ENCODE data around the gene TTR. TPM values are rescaled to one million over a fixed set of nuclear protein-coding genes. Genes with fewer than 3 reads are reported as not detected.

The TTR gene
- total RNA-seq, 3 donors from 2014 or later: not detected

DNA sequence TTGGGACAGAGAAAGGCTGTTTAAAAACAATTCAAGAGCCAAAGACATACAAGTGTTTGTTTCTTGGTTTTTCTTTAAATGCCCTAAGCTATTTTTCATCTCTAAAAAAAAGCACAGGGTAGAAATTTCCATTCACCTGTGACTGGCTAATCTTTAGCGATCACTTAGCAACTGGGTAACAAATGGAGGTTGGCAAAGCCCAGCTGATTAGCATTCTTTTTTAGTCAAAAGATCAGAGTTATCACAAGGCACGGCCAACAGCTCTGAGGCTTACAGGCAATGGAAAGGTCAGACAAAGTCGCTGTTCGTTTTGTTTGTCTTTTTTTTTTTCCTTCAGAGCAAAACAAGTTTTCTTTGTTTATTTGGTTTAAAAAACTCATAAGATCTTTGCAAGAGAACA, 29.0 kb upstream of the TTR start:
- H3K9me3 ChIP-seq: no peaks in the 10 kb centered on the region
- no peak for DNase-seq (ENCODE audit: low spot score in 2 of 2)
- no peaks in the 10 kb centered on the region for H3K27me3 ChIP-seq
- H3K4me1 ChIP-seq: no peaks in the 10 kb centered on the region
- no peak overlapping the region for H3K4me3 ChIP-seq
- intact Hi-C loops (cut with DNase I; ENCODE audit: low total_unique reads): no loop called here
- no peaks in the 10 kb centered on the region for H3K36me3 ChIP-seq
- H3K27ac ChIP-seq: no peak overlapping the region
- TF ChIP-seq, protein P1, sequence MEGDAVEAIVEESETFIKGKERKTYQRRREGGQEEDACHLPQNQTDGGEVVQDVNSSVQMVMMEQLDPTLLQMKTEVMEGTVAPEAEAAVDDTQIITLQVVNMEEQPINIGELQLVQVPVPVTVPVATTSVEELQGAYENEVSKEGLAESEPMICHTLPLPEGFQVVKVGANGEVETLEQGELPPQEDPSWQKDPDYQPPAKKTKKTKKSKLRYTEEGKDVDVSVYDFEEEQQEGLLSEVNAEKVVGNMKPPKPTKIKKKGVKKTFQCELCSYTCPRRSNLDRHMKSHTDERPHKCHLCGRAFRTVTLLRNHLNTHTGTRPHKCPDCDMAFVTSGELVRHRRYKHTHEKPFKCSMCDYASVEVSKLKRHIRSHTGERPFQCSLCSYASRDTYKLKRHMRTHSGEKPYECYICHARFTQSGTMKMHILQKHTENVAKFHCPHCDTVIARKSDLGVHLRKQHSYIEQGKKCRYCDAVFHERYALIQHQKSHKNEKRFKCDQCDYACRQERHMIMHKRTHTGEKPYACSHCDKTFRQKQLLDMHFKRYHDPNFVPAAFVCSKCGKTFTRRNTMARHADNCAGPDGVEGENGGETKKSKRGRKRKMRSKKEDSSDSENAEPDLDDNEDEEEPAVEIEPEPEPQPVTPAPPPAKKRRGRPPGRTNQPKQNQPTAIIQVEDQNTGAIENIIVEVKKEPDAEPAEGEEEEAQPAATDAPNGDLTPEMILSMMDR (IDR thresholded peaks at IDR 0.05): no peak
- no peak for TF ChIP-seq POLR2A (IDR thresholded peaks at IDR 0.05)
- no peak for TF ChIP-seq POLR2AphosphoS5 (IDR thresholded peaks at IDR 0.05)

- TF ChIP-seq, protein P1 (IDR thresholded peaks at IDR 0.05): no peak
- TF ChIP-seq POLR2A (IDR thresholded peaks at IDR 0.05) (no peak), POLR2AphosphoS5 (IDR thresholded peaks at IDR 0.05) (no peak)
- H3K27me3 ChIP-seq: no peaks in the 10 kb centered on the region
- no peak overlapping the region for H3K4me3 ChIP-seq
- no peak overlapping the region for H3K27ac ChIP-seq
- intact Hi-C loops (cut with DNase I; ENCODE audit: low total_unique reads): no loop called here
- no peak for DNase-seq (ENCODE audit: low spot score in 2 of 2)
- no peaks in the 10 kb centered on the region for H3K9me3 ChIP-seq
- H3K36me3 ChIP-seq: no peaks in the 10 kb centered on the region
- no peaks in the 10 kb centered on the region for H3K4me1 ChIP-seq
These were observed 27.9 kb upstream of the TTR start for GRCh38 chr18:31563778-31564177.

DNA sequence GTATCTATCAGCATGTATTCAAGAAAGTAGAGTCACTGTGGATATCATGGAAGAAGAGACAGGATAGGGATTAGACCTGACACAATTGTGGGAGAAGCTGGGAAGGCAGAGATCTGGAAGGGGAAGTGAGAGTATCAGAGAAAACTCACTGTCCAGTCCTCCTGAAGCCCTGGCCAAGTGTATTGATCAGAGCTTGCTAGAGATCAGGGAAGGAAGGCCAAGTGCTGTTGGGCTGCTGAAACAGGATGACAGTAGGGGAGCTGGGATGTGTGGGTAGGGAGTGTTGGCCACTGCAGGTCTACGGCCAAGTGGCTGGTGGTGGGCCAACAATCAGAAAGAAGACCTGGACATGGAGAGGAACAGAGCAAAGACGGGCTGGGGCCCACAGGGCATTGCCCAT, 26.3 kb upstream of the TTR start:
- H3K27me3 ChIP-seq: no peaks in the 10 kb centered on the region
- no peak overlapping the region for H3K4me3 ChIP-seq
- H3K4me1 ChIP-seq: no peaks in the 10 kb centered on the region
- no peaks in the 10 kb centered on the region for H3K36me3 ChIP-seq
- intact Hi-C loops (cut with DNase I; ENCODE audit: low total_unique reads): no loop called here
- no peaks in the 10 kb centered on the region for H3K9me3 ChIP-seq
- no peak overlapping the region for H3K27ac ChIP-seq
- TF ChIP-seq, protein P1 (IDR thresholded peaks at IDR 0.05): no peak
- TF ChIP-seq POLR2AphosphoS5 (IDR thresholded peaks at IDR 0.05): no peak
- TF ChIP-seq POLR2A (IDR thresholded peaks at IDR 0.05): no peak
- no peak for DNase-seq (ENCODE audit: low spot score in 2 of 2)

- TF ChIP-seq, protein P1 (IDR thresholded peaks at IDR 0.05): no peak
- TF ChIP-seq POLR2A (IDR thresholded peaks at IDR 0.05): no peak
- Histone ChIP-seq H3K27me3 (no peaks in the 10 kb centered on the region), H3K4me3 (no peak overlapping the region), H3K4me1 (no peaks in the 10 kb centered on the region), H3K27ac (no peak overlapping the region), H3K9me3 (no peaks in the 10 kb centered on the region), H3K36me3 (no peaks in the 10 kb centered on the region)
- intact Hi-C loops (cut with DNase I; ENCODE audit: low total_unique reads): no loop called here
- DNase-seq (ENCODE audit: low spot score in 2 of 2): no peak
These were observed 25.7 kb upstream of the TTR start for GRCh38 chr18:31565782-31566512.

GRCh38 chr18:31566576-31567306, 24.9 kb upstream of the TTR start:
- intact Hi-C loops (cut with DNase I; ENCODE audit: low total_unique reads): no loop called here
- TF ChIP-seq, protein P1 (IDR thresholded peaks at IDR 0.05): no peak
- no peak for TF ChIP-seq POLR2AphosphoS5 (IDR thresholded peaks at IDR 0.05)
- no peak for TF ChIP-seq POLR2A (IDR thresholded peaks at IDR 0.05)
- H3K36me3 ChIP-seq: no peaks in the 10 kb centered on the region
- no peaks in the 10 kb centered on the region for H3K9me3 ChIP-seq
- no peak overlapping the region for H3K4me3 ChIP-seq
- H3K27ac ChIP-seq: no peak overlapping the region
- H3K27me3 ChIP-seq: no peaks in the 10 kb centered on the region
- H3K4me1 ChIP-seq: no peaks in the 10 kb centered on the region
- no peak for DNase-seq (ENCODE audit: low spot score in 2 of 2)
